Peyer's patch (tissue), 4 donors: ENCODE measurements around the gene TMEM132E.

Experiments used
- POLR2A ChIP-seq, 2 donors: fragments of 450-650 bp; IDR thresholded peaks; one replicate each; pipeline ENCODE4 v1.5.1; 2017; ENCODE audit warnings: antibody characterized with exemption in 2 of 2, mild to moderate bottlenecking in 2 of 2, moderate library complexity in 2 of 2
- TF ChIP-seq, protein P1 (sequence below), 6 experiments: fragments of 450-650 bp in 4 of 6; fragments of 200-600 bp in 2 of 6; sonication (generic) in 1 of 6; IDR thresholded peaks; one replicate each; pipeline ENCODE4 v1.5.1; 2017 to 2019; ENCODE audit warnings: antibody characterized with exemption in 6 of 6, mild to moderate bottlenecking in 3 of 6, moderate library complexity in 1 of 6

DNA sequence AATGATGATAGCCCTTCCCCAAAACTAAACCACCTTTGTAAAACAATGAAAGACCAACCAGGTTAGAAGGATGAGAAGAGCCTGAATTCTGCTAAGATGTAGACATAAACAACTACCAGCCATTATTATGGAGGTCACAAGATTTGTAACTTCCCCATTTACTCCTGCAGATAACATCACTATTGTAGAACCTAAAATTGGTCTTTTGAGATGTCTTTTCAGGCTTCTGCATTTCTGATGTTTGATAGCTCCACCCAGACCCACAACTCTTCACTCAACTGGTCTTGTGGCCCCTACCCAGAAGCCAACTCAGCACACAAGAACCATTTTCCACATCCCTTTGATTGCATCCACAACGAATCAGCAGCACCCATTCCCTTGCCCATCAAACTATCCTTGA, 100.8 kb downstream of the TMEM132E start:
- TF ChIP-seq, protein P1, sequence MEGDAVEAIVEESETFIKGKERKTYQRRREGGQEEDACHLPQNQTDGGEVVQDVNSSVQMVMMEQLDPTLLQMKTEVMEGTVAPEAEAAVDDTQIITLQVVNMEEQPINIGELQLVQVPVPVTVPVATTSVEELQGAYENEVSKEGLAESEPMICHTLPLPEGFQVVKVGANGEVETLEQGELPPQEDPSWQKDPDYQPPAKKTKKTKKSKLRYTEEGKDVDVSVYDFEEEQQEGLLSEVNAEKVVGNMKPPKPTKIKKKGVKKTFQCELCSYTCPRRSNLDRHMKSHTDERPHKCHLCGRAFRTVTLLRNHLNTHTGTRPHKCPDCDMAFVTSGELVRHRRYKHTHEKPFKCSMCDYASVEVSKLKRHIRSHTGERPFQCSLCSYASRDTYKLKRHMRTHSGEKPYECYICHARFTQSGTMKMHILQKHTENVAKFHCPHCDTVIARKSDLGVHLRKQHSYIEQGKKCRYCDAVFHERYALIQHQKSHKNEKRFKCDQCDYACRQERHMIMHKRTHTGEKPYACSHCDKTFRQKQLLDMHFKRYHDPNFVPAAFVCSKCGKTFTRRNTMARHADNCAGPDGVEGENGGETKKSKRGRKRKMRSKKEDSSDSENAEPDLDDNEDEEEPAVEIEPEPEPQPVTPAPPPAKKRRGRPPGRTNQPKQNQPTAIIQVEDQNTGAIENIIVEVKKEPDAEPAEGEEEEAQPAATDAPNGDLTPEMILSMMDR (IDR thresholded peaks at IDR 0.05) = no peak
- TF ChIP-seq POLR2A (IDR thresholded peaks at IDR 0.05) = no peak
